ENCODE measurements around the gene RBM15B.

- no peak for TF ChIP-seq CTCF (IDR thresholded peaks at IDR 0.05 in 4 of 5, conservative IDR thresholded peaks at IDR 0.05 in 1 of 5)
- no peak for TF ChIP-seq POLR2A (IDR thresholded peaks at IDR 0.05)
Observed at GRCh38 chr3:51357856-51358255, 33.2 kb upstream of the RBM15B start.
